HG02885 (cell line): ENCODE measurements around the gene RAPGEF5.

Experiments
- ATAC-seq: cut with Tn5 transposase; IDR thresholded peaks from one replicate; pipeline ENCODE4 v1.9.1; 2021; ENCODE audit warnings: mild to moderate bottlenecking; ENCODE audit not compliant: unreplicated experiment, poor library complexity

Gene RAPGEF5

GRCh38 chr7:22231806-22232205, 125.1 kb downstream of the RAPGEF5 start:
- no peak for ATAC-seq

GRCh38 chr7:22231141-22231540, 125.8 kb downstream of the RAPGEF5 start:
- no peak for ATAC-seq

- ATAC-seq, result no peak
Measured at GRCh38 chr7:22230238-22230637, 126.7 kb downstream of the RAPGEF5 start.

- no peak for ATAC-seq
Measured at GRCh38 chr7:22229148-22229547, 127.8 kb downstream of the RAPGEF5 start.

GRCh38 chr7:22223807-22224206, 133.1 kb downstream of the RAPGEF5 start:
- ATAC-seq, result no peak

GRCh38 chr7:22220941-22221340, 136.0 kb downstream of the RAPGEF5 start:
- no peak for ATAC-seq

GRCh38 chr7:22219739-22220493, 137.0 kb downstream of the RAPGEF5 start:
- no peak for ATAC-seq

- no peak for ATAC-seq
Measured at GRCh38 chr7:22219036-22219435, 137.9 kb downstream of the RAPGEF5 start.

- ATAC-seq, result no peak
Measured at GRCh38 chr7:22216832-22217475, 140.0 kb downstream of the RAPGEF5 start.

- ATAC-seq, result no peak
Measured at GRCh38 chr7:22216309-22216708, 140.6 kb downstream of the RAPGEF5 start.

GRCh38 chr7:22214000-22214399, 143.0 kb downstream of the RAPGEF5 start:
- no peak for ATAC-seq

GRCh38 chr7:22213081-22213480, 143.9 kb downstream of the RAPGEF5 start:
- no peak for ATAC-seq

- ATAC-seq, result no peak
Measured at GRCh38 chr7:22210967-22211366, 146.0 kb downstream of the RAPGEF5 start.

GRCh38 chr7:22210355-22210754, 146.6 kb downstream of the RAPGEF5 start:
- ATAC-seq, result no peak

- ATAC-seq, result no peak
Measured at GRCh38 chr7:22208799-22209198, 148.2 kb downstream of the RAPGEF5 start.

- no peak for ATAC-seq
Measured at GRCh38 chr7:22207724-22208225, 149.2 kb downstream of the RAPGEF5 start.

GRCh38 chr7:22205631-22206030, 151.3 kb downstream of the RAPGEF5 start:
- no peak for ATAC-seq

- ATAC-seq, result no peak
Measured at GRCh38 chr7:22204312-22204711, 152.6 kb downstream of the RAPGEF5 start.

GRCh38 chr7:22202141-22202540, 154.8 kb downstream of the RAPGEF5 start:
- ATAC-seq, result no peak

GRCh38 chr7:22201186-22201880, 155.6 kb downstream of the RAPGEF5 start:
- no peak for ATAC-seq

- no peak for ATAC-seq
Measured at GRCh38 chr7:22200777-22201176, 156.2 kb downstream of the RAPGEF5 start.
